ENCODE measurements around the gene ITPA.

The ITPA gene

GRCh38 chr20:3164043-3164762 is 45.1 kb upstream of the ITPA start:
- DNase-seq (ENCODE audit: low read depth), result no peak
- no peak overlapping the region for H3K4me3 ChIP-seq (ENCODE audit: low read depth, low read length)
- TF ChIP-seq CTCF (IDR thresholded peaks at IDR 0.05; ENCODE audit: low read depth, low read length) (no peak), MYC (IDR thresholded peaks at IDR 0.05; ENCODE audit: low read depth, low read length) (no peak), POLR2A (IDR thresholded peaks at IDR 0.05; ENCODE audit: extremely low read depth, insufficient read length) (no peak), MAX (IDR thresholded peaks at IDR 0.05; ENCODE audit: low read depth, low read length) (no peak)

GRCh38 chr20:3164763-3165410 is 44.4 kb upstream of the ITPA start:
- TF ChIP-seq MYC (IDR thresholded peaks at IDR 0.05; ENCODE audit: low read depth, low read length) (no peak), MAX (IDR thresholded peaks at IDR 0.05; ENCODE audit: low read depth, low read length) (no peak), CTCF (IDR thresholded peaks at IDR 0.05; ENCODE audit: low read depth, low read length) (no peak), POLR2A (IDR thresholded peaks at IDR 0.05; ENCODE audit: extremely low read depth, insufficient read length) (no peak)
- DNase-seq (ENCODE audit: low read depth), result no peak
- no peak overlapping the region for H3K4me3 ChIP-seq (ENCODE audit: low read depth, low read length)

- no peak for DNase-seq (ENCODE audit: low read depth)
- TF ChIP-seq MYC (IDR thresholded peaks at IDR 0.05; ENCODE audit: low read depth, low read length) (no peak), POLR2A (IDR thresholded peaks at IDR 0.05; ENCODE audit: extremely low read depth, insufficient read length) (no peak), MAX (IDR thresholded peaks at IDR 0.05; ENCODE audit: low read depth, low read length) (no peak), CTCF (IDR thresholded peaks at IDR 0.05; ENCODE audit: low read depth, low read length) (no peak)
- no peak overlapping the region for H3K4me3 ChIP-seq (ENCODE audit: low read depth, low read length)
Observed at GRCh38 chr20:3165473-3166337, 43.6 kb upstream of the ITPA start.

- no peak overlapping the region for H3K4me3 ChIP-seq (ENCODE audit: low read depth, low read length)
- DNase-seq (ENCODE audit: low read depth), result no peak
- TF ChIP-seq MAX (IDR thresholded peaks at IDR 0.05; ENCODE audit: low read depth, low read length) (no peak), MYC (IDR thresholded peaks at IDR 0.05; ENCODE audit: low read depth, low read length) (no peak), CTCF (IDR thresholded peaks at IDR 0.05; ENCODE audit: low read depth, low read length) (no peak), POLR2A (IDR thresholded peaks at IDR 0.05; ENCODE audit: extremely low read depth, insufficient read length) (no peak)
Observed at GRCh38 chr20:3166338-3166912, 42.9 kb upstream of the ITPA start.

- TF ChIP-seq MYC (IDR thresholded peaks at IDR 0.05; ENCODE audit: low read depth, low read length), result no peak
- TF ChIP-seq CTCF (IDR thresholded peaks at IDR 0.05; ENCODE audit: low read depth, low read length), result no peak
- no peak for TF ChIP-seq POLR2A (IDR thresholded peaks at IDR 0.05; ENCODE audit: extremely low read depth, insufficient read length)
- TF ChIP-seq MAX (IDR thresholded peaks at IDR 0.05; ENCODE audit: low read depth, low read length), result no peak
- H3K4me3 ChIP-seq (ENCODE audit: low read depth, low read length), result no peak overlapping the region
- no peak for DNase-seq (ENCODE audit: low read depth)
Observed at GRCh38 chr20:3166913-3167342, 42.4 kb upstream of the ITPA start.

Data from NB4 (cell line).